ENCODE results near the gene HK1.

DNA sequence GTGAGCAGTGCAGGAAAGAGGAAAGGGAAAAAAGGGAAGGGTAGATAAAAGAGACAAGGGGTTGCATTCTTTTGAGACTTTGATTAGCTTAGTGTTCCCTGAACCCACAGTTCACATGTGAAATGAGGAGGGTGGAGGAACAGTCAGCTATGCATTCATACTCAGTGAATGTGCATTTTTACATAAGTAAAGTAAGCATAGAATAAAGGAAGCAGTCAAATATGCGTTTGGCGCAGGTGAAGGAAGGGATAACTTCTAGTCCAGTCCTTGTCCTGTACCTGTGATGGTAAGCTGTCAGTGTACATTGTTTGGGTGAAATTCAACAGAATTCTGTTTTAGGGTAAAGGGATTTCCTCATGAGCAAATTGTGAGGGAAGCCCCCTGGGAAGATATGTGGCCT, 28.1 kb downstream of the HK1 start:
- TF ChIP-seq GLIS3 (CRISPR knock-in tag; IDR thresholded peaks at IDR 0.05) (no peak), ZFP30 (CRISPR knock-in tag; IDR thresholded peaks at IDR 0.05) (no peak), OSR1 (CRISPR knock-in tag; IDR thresholded peaks at IDR 0.05) (no peak), SNAI2 (CRISPR knock-in tag; IDR thresholded peaks at IDR 0.05) (no peak), ARNTL (CRISPR knock-in tag; IDR thresholded peaks at IDR 0.05; ENCODE audit: borderline replicate concordance, low read depth) (no peak), ZNF8 (CRISPR knock-in tag; IDR thresholded peaks at IDR 0.05) (no peak), ZFP3 (CRISPR knock-in tag; IDR thresholded peaks at IDR 0.05) (no peak)
- TF ChIP-seq, protein P1, sequence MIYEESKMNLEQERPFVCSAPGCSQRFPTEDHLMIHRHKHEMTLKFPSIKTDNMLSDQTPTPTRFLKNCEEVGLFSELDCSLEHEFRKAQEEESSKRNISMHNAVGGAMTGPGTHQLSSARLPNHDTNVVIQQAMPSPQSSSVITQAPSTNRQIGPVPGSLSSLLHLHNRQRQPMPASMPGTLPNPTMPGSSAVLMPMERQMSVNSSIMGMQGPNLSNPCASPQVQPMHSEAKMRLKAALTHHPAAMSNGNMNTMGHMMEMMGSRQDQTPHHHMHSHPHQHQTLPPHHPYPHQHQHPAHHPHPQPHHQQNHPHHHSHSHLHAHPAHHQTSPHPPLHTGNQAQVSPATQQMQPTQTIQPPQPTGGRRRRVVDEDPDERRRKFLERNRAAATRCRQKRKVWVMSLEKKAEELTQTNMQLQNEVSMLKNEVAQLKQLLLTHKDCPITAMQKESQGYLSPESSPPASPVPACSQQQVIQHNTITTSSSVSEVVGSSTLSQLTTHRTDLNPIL (CRISPR knock-in tag; IDR thresholded peaks at IDR 0.05; ENCODE audit: low read depth): no peak
